Measurements from ENCODE around the gene LAMA3. TPM values are rescaled to one million over a fixed set of nuclear protein-coding genes. Genes with fewer than 3 reads are reported as not detected.

LAMA3 gene
- total and polyA plus RNA-seq, 2 experiments from 2014 or later: 3.9 to 4.9 TPM

GRCh38 chr18:23732439-23732838, 43.2 kb downstream of the LAMA3 start:
- H3K27ac ChIP-seq (ENCODE audit: low read depth): no peak overlapping the region
- no peak overlapping the region for H3K4me2 ChIP-seq
- no peaks in the 10 kb centered on the region for H3F3A ChIP-seq (replicated peaks; ENCODE audit: low read depth)
- H3K36me3 ChIP-seq (ENCODE audit: insufficient read depth): no peaks in the 10 kb centered on the region
- no peaks in the 10 kb centered on the region for H4K20me1 ChIP-seq (replicated peaks; ENCODE audit: insufficient read depth)
- no peaks in the 10 kb centered on the region for H3K27me3 ChIP-seq (ENCODE audit: insufficient read depth)
- H3K9me2 ChIP-seq (ENCODE audit: insufficient read depth): peaks cover 4% of the 10 kb centered on the region; the same call in 1 of the 2 replicates
- TF ChIP-seq EZH2phosphoT487 (IDR thresholded peaks at IDR 0.05; ENCODE audit: unreplicated experiment): no peak
- TF ChIP-seq POLR2AphosphoS5 (IDR thresholded peaks at IDR 0.05; ENCODE audit: low read depth): no peak
- TF ChIP-seq NANOG (IDR thresholded peaks at IDR 0.05; ENCODE audit: borderline replicate concordance): no peak
- TF ChIP-seq ZNF331 (CRISPR knock-in tag; IDR thresholded peaks at IDR 0.05; ENCODE audit: low read depth): no peak
- TF ChIP-seq CREB1 (CRISPR knock-in tag; IDR thresholded peaks at IDR 0.05; ENCODE audit: low read depth): no peak
- no peak for TF ChIP-seq STAT1 (IDR thresholded peaks at IDR 0.05; ENCODE audit: unreplicated experiment)
- no peak for TF ChIP-seq REST (IDR thresholded peaks at IDR 0.05; ENCODE audit: unreplicated experiment)
- TF ChIP-seq EZH2 (IDR thresholded peaks at IDR 0.05; ENCODE audit: low read depth, unreplicated experiment): no peak
- no peak for TF ChIP-seq JUNB (IDR thresholded peaks at IDR 0.05; ENCODE audit: unreplicated experiment)
- no peak for TF ChIP-seq ZNF114 (CRISPR knock-in tag; IDR thresholded peaks at IDR 0.05)
- no peak for TF ChIP-seq ZNF462 (CRISPR knock-in tag; IDR thresholded peaks at IDR 0.05)
- no peak for TF ChIP-seq ETS1 (IDR thresholded peaks at IDR 0.05)
- TF ChIP-seq CTCF (conservative IDR thresholded peaks at IDR 0.05; ENCODE audit: low read depth in 2 of 2): no peak
- H2AFZ ChIP-seq: no peak overlapping the region
- Mint-ChIP-seq H3K27ac (no peak overlapping the region), H3K27me3 (ENCODE audit: insufficient read depth, low read depth, poor library complexity) (peaks cover 3% of the 10 kb centered on the region), H3K4me1 (no peaks in the 10 kb centered on the region; the same call in 2 of the 3 replicates), H3K4me3 (no peak overlapping the region), H3K36me3 (ENCODE audit: low read depth) (no peaks in the 10 kb centered on the region), H3K9me3 (no peaks in the 10 kb centered on the region)
- DNase-seq (ENCODE audit: low spot score) (no peak), ATAC-seq (no peak)
- H3K4me1 ChIP-seq (ENCODE audit: insufficient read depth): no peaks in the 10 kb centered on the region
- H3K4me3 ChIP-seq: no peak overlapping the region
- H3K79me2 ChIP-seq (replicated peaks; ENCODE audit: insufficient read depth): no peaks in the 10 kb centered on the region
